G401.6 (cell line): ENCODE measurements around the gene SALL4.
"Not testable (repeated sequence)": the region's sequence is repeated elsewhere in the genome, so short reads cannot be mapped to it uniquely, and the experiment has no call there.

Experiments
- FAIRE-seq: peaks from 2 replicates; lab custom pipeline; 2012; peaks lifted over from hg19 to GRCh38; lab: Jason Lieb, UNC

SALL4 gene

DNA sequence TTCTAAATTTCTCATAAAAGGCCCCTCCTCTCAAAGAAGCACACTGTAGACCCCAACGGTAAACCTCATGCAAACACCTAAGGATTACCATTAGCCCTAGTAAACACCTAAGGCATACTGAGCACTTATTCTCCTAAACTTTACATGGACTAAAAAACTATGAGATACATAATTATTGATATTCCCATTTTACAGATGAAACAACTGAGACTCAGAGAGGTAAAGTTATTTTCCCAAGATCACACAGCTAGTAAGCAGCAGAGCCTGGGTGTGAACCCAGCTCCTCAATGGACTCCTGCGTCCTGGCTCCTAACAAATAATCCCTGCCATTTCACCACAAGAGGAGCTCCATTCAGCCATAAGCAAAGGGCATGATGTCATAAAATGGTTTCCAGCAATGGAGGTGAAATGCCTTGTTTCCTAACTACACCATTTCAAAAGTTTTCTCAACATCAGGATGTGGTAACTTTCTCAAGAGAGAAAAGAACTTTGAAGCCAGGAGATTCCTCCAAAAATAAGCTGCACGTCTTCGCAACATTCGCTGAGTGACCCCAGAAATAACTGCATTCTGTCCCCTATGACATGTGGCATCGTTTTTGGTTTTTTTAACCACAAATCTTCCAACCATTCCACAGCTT lies 38.2 kb downstream of the SALL4 start:
- FAIRE-seq, result no peak

- no peak for FAIRE-seq
Measured at GRCh38 chr20:51760905-51761546, 41.3 kb downstream of the SALL4 start.

DNA sequence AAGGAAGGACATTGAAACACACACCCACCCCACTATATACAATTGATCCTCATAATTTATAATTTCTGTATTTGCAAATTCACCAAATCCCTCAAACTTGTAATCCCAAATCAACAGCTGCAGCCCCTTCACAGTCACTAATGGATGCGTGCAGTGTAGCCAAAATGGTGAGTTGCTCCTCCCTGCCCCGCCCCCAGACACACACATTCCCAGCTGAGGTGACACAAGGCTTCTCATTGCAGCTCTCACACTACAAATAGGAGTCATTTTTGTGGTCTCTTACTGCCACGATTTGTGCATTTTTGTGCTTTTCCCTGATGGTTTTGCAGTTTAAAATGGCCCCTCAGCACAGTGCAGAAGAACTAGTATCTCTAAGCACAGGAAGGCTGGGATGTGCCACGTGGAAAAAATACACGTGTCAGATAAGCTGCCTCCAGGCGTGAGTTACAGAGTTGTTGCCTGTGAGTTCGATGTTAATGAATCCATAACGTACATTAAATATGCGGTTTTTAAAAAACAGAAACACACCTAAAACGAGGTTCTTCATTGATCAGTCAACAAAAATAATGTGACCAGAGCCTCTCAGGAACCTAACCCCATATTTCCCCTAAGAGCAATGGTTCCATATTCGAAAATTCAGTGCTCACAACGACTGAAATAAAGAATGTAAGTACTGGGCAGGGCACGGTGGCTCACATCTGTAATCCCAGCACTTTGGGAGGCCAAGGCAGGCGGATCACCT lies 42.4 kb downstream of the SALL4 start:
- no peak for FAIRE-seq

- no peak for FAIRE-seq
Measured at GRCh38 chr20:51758978-51759544, 43.3 kb downstream of the SALL4 start.

GRCh38 chr20:51757226-51757625 lies 45.1 kb downstream of the SALL4 start:
- no peak for FAIRE-seq

DNA sequence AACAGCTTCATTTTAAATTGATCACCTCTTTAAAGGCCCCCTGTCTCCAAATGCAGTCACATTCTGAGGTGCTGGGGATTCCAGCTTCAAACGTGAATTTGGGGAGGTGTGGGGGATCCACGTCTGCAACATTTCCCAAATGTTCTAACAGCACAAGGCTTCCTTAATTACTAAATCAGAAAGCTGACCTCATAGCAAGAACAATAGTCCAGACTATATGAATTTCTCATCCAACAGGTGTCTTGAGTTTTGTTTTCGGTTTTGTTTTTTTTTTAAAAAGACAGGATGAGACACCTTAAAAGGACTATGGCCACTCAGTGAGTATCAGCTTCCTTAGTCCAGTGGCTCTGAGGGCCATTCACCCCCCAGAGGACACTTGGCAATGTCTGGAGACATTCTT lies 45.7 kb downstream of the SALL4 start:
- no peak for FAIRE-seq

DNA sequence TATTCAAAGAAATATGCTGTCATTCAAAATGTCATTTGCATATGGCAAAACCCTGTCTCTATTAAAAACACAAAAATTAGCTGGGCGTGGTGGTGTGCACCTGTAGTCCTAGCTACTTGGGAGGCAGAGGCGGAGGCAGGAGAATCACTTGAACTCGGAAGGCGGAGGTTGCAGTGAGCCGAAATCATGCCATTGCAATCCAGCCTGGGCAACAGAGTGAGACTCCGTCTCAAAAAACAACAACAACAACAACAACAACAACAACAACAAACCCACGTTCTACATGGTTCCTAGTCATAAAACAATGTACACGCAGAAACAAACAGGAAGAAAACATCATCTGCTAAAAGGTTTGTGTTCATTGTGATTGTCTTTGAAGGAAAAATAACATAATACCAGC lies 49.1 kb downstream of the SALL4 start:
- not testable (repeated sequence) for FAIRE-seq

DNA sequence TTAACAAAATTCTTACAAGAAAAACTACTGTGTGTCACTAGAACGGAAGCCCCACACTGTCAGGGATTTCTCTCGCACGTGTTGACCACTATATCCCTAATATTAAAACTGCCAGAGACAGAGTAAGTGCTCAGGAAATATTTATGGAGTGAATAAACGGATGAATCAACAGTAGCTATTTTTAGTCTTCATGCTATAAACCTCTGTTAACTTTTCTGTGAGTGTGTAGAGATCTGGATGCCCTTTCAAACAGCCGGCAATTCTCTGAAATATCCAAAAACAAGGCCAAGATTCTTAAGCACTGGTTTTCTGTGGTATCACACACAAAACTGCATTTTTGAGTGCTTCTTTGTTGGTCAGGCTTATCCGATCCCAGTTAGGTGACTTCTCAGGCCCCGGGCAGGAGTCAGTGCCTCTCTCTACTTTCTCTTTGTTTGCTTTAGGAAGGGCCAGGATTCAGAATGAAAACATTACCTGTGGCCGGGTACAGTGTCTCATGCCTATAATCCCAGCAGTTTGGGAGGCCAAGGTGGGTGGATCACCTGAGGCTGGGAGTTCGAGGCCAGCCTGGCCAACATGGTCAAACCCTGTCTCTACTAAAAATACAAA lies 49.9 kb downstream of the SALL4 start:
- FAIRE-seq, result no peak

DNA sequence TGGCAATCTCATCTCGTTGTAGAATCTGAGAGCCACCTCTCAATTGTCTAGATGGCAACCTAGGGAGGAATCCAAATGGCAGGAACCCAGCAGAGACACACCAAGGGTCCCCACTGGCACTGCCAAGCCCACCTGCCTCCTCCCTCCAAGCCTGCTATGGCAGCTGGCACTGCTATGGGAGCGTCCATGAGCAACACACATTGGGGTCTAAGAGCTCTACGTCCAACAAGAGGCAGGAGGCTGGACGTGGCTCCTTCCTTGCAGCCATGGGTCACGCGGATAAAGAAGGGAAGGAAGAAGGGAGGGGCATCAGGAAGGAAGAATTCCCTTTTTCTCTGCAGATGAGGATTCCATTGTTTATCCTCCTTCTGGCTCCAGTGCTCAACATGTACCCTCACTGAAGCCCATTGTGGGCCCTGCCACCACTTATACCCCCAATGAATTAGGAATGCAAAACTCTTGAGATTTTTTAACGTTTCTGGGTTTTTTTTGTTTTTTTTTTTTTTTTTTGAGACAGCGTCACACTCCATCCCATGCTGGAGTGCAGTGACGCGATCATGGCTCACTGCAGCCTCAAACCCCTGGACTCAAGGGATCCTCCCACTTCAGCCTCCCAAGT lies 51.4 kb downstream of the SALL4 start:
- no peak for FAIRE-seq

DNA sequence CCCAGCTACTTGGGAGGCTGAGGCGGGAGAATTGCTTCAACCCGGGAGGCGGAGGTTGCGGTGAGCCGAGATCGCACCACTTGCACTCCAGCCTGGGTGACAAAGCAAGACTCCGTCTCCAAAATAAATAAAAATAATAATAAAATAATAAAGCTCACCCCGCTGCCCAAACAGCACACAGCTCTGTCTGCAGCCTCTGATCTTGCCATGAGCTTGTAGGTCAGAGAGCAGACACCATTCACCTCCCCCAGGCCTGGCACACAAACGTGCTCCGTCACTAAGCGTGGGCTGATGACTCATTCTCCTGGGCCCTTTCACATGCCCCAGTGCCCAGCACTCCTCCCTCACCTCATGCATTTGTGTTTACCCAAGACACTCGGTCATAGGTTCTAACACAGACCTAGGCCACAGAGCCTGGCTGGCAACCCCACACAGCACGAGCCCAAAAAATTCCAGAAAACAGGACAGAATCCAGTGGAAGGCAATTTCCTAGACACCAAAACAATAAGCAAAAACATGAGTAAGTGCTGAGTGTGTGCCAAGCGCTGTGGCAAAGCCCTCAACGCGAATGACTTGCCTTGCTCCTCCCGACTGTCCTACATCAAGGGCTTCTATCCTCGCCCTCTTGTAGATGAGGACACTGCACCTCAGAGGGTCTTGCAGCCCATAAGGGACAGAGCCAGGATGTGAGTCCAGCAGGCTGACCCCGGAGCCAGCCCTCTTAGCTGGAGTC lies 52.1 kb downstream of the SALL4 start:
- FAIRE-seq, result no peak

DNA sequence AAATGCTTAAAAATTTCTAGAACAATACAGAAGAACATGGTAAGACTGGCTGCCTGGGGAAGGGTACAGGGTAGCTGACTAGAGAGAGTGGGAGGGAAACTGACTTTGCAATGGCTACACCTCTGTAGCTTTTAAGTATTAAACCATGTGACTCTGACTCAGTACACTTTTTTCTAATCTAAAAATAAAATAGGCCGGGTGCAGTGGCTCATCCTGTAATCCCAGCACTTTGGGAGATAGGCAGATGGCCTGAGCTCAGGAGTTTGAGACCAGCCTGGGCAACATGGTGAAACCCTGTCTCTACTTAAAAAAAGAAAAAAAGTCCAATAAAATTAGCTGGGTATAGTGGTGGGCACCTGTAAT lies 52.7 kb downstream of the SALL4 start:
- no peak for FAIRE-seq

DNA sequence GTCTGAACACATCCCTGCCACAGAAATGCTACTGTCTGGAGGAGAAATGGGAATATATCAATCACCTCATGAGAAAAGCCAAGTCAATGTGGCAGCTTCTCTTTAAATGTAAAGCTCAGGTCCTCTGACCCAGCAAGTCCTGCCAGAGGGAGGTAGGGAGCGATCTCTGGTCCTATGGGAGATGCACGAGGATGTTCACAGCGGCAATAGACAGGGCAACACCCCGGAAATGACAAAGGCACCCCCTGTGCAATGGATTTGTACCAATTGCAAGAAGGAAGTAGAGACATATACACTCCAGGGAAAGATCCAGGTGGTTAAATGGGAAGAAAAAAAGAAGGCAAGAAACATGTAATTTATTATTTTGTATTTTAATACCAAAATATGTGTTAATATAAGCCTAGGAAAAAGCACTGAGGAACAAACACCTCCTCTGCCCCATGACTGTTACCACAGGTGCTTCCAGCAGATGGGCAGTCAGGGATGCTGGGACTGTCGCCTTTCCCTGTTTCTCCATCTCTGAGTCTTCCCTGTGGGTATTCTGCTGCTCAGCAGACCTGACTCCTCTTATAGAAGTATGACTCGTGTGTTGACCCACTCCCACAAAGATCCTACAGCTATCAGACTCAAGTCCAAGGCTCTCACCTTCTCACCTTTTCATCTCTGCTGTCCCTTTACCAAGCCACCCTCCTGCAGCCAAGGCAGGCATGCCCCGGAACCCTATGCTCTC lies 55.0 kb downstream of the SALL4 start:
- no peak for FAIRE-seq

DNA sequence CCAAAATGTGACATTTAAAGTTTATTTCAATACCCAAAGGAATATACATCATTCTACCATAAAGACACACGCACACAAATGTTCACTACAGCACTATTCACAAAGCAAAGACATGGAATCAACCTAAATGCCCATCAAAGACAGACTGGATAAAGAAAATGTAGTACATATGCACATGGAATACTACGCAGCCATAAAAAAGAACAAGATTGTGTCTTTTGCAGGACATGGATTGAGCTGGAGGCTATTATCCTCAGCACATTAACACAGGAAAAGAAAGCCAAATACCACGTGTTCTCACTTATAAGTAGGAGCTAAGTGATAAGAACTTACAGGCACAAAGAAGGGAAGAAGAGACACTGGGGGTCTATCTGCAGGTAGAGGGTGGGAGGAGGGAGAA lies 56.5 kb downstream of the SALL4 start:
- no peak for FAIRE-seq

GRCh38 chr20:51740838-51741237 lies 61.5 kb downstream of the SALL4 start:
- no peak for FAIRE-seq

DNA sequence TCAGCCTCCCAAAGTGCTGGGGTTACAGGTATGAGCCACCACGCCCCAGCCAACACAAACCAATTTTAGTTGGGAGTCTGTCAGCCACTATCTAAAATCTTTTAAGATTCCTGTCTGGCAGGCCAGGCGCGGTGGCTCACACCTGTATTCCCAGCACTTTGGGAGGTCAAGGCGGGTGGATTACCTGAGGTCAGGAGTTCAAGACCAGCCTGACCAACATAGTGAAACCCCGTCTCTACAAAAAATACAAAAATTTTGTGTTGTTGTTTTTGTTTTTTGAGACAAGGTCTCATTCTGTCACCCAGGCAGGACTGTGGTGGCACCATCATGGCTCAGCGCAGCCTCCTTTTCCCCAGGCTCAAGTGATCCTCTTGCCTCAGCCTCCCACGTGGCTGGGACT lies 62.0 kb downstream of the SALL4 start:
- not testable (repeated sequence) for FAIRE-seq

- no peak for FAIRE-seq
Measured at GRCh38 chr20:51739722-51740249, 62.5 kb downstream of the SALL4 start.

DNA sequence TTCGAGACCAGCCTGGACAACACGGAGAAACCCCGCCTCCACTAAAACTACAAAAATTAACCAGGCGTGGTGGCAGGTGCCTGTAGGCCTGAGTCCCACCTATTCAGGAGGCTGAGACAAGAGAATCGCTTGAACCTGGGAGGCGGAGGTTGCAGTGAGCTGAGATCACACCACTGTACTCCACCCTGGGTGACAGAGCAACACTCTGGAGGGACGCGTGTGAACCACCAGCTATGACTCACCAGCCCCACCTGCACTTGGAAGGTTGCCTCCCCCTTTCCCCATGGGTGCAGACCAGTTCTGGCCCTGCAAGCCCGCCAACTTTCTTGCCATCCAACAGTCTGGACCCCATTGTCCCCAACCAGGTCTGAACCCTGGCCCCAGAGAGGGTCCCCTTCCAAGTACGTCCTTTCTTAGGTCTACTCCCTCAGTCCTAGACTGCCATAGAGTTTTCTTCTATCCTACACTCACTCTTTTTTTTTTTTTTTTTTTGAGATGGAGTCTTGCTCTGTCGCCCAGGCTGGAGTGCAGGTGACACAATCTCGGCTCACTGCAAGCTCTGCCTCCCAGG lies 63.4 kb downstream of the SALL4 start:
- FAIRE-seq, result no peak

GRCh38 chr20:51738261-51738660 lies 64.1 kb downstream of the SALL4 start:
- FAIRE-seq, result not testable (repeated sequence)

GRCh38 chr20:51736947-51737346 lies 65.4 kb downstream of the SALL4 start:
- FAIRE-seq, result no peak
